ENCODE measurements around the gene FRY.

GRCh38 chr13:32310134-32310706, 278.6 kb downstream of the FRY start:
- TF ChIP-seq, protein P1, sequence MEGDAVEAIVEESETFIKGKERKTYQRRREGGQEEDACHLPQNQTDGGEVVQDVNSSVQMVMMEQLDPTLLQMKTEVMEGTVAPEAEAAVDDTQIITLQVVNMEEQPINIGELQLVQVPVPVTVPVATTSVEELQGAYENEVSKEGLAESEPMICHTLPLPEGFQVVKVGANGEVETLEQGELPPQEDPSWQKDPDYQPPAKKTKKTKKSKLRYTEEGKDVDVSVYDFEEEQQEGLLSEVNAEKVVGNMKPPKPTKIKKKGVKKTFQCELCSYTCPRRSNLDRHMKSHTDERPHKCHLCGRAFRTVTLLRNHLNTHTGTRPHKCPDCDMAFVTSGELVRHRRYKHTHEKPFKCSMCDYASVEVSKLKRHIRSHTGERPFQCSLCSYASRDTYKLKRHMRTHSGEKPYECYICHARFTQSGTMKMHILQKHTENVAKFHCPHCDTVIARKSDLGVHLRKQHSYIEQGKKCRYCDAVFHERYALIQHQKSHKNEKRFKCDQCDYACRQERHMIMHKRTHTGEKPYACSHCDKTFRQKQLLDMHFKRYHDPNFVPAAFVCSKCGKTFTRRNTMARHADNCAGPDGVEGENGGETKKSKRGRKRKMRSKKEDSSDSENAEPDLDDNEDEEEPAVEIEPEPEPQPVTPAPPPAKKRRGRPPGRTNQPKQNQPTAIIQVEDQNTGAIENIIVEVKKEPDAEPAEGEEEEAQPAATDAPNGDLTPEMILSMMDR (IDR thresholded peaks at IDR 0.05 in 8 of 11, conservative IDR thresholded peaks at IDR 0.05 in 3 of 11): peak; percentile 54 to 87 (median 76)
- TF ChIP-seq POLR2A (IDR thresholded peaks at IDR 0.05) (no peak), POLR2AphosphoS5 (IDR thresholded peaks at IDR 0.05) (no peak)
